CD8-positive, alpha-beta memory T cell (primary cell): ENCODE results near the gene RBM12. TPM values are rescaled to one million over a fixed set of nuclear protein-coding genes. Genes with fewer than 3 reads are reported as not detected.
"Not testable (repeated sequence)": the region's sequence is repeated elsewhere in the genome, so short reads cannot be mapped to it uniquely, and the experiment has no call there.

ENCODE experiments used
- CTCF ChIA-PET: fragments of 350-600 bp; sonication (Branson Sonifier 250); formaldehyde crosslinking; loops from one replicate; lab custom pipeline; 2021; ENCODE audit warnings: antibody characterized with exemption; lab: Charles Lee
- POLR2A ChIA-PET: fragments of 350-600 bp; sonication (Branson Sonifier 250); formaldehyde crosslinking; loops from one replicate; lab custom pipeline; 2021; ENCODE audit warnings: antibody characterized with exemption; lab: Charles Lee
- DNase-seq, 5 donors: peaks; one replicate each; pipeline versions ENCODE4 v3.0.0 to v3.0.0-alpha.2; 2020 to 2022; ENCODE audit warnings: mixed read lengths in 1 of 5
- H3K27ac ChIP-seq: one replicate; pipeline ENCODE4 v1.7.0; 2013; ENCODE audit warnings: low read depth, mild to moderate bottlenecking, low read length, moderate library complexity
- H3K27me3 ChIP-seq: 2 replicates; pipeline ENCODE4 v1.7.0; 2013; ENCODE audit warnings: low read length, mild to moderate bottlenecking; ENCODE audit not compliant: insufficient read depth, poor library complexity, severe bottlenecking
- H3K36me3 ChIP-seq: 2 replicates; pipeline ENCODE4 v1.7.0; 2013; ENCODE audit warnings: mild to moderate bottlenecking, low read length, moderate library complexity; ENCODE audit not compliant: insufficient read depth
- H3K4me1 ChIP-seq: 2 replicates; pipeline ENCODE4 v1.7.0; 2013; ENCODE audit warnings: mild to moderate bottlenecking, low read length, moderate library complexity; ENCODE audit not compliant: insufficient read depth
- H3K4me3 ChIP-seq: 2 replicates; pipeline ENCODE4 v1.7.0; 2013; ENCODE audit warnings: mild to moderate bottlenecking, low read length
- H3K9me3 ChIP-seq: 2 replicates; pipeline ENCODE4 v1.7.0; 2013; ENCODE audit warnings: mild to moderate bottlenecking, low read length
- H3K27ac Mint-ChIP-seq, 8 donors: one replicate each; pipeline ENCODE4 v1.8.0; 2020 to 2021; ENCODE audit warnings: mixed read lengths in 8 of 8, mild to moderate bottlenecking in 6 of 8, inconsistent platforms in 3 of 8, moderate library complexity in 3 of 8
- H3K27me3 Mint-ChIP-seq, 2 donors: one replicate each; pipeline ENCODE4 v1.8.0; 2020 to 2021; ENCODE audit warnings: mixed read lengths in 2 of 2, mild to moderate bottlenecking in 1 of 2, moderate library complexity in 1 of 2
- H3K36me3 Mint-ChIP-seq, 3 donors: one replicate each; pipeline ENCODE4 v1.8.0; 2020 to 2021; ENCODE audit warnings: mixed read lengths in 3 of 3, inconsistent platforms in 1 of 3, mild to moderate bottlenecking in 1 of 3
- H3K4me1 Mint-ChIP-seq, 3 donors: one replicate each; pipeline ENCODE4 v1.8.0; 2020 to 2021; ENCODE audit warnings: mixed read lengths in 3 of 3, inconsistent platforms in 1 of 3, mild to moderate bottlenecking in 1 of 3
- H3K4me3 Mint-ChIP-seq, 7 donors: one replicate each; pipeline ENCODE4 v1.8.0; 2020 to 2021; ENCODE audit warnings: mixed read lengths in 7 of 7, mild to moderate bottlenecking in 6 of 7, moderate library complexity in 4 of 7, inconsistent platforms in 2 of 7
- H3K9me3 Mint-ChIP-seq, 5 donors: one replicate each; pipeline ENCODE4 v1.8.0; 2020 to 2022; ENCODE audit warnings: mixed read lengths in 5 of 5, mild to moderate bottlenecking in 3 of 5, moderate library complexity in 2 of 5, inconsistent platforms in 1 of 5
- polyA plus RNA-seq: library from polyadenylated mRNA; unstranded; fragments of 300-500 nt; fragmentation: Illumina TruSeq; gene quantifications from one replicate; pipeline ENCODE4 v1.2.3, GENCODE V29; 2021
- total RNA-seq, 2 experiments: library from RNA; stranded (reverse); gene quantifications; one replicate each; pipeline ENCODE4 v1.2.3, GENCODE V29; 2021

The RBM12 gene
- total and polyA plus RNA-seq, 3 experiments from 2014 or later = 46.1 to 110 (median 103) TPM

DNA sequence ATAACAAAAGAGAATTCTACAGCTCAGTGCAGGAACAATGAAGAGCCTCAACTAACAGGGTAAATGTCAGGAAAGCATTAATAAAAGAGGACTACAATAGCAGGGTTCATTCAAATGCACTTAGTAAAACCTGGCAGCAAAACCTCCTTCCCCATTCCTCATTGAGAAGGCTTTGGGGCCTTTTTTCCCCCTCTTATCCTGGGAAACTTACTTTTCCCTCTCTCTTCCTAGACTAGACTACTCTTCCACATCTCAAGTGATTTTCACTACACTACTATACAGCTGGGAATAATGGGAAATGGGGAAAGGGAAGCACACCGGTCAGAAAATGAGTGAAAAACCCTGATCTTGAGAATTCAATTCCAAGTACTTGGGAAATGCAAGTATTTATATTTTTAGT is 44.6 kb upstream of the RBM12 start:
- Histone ChIP-seq H3K27ac (no peak overlapping the region), H3K9me3 (no peaks in the 10 kb centered on the region), H3K27me3 (no peaks in the 10 kb centered on the region), H3K4me1 (peaks cover 27% of the 10 kb centered on the region), H3K36me3 (peaks cover 69% of the 10 kb centered on the region), H3K4me3 (no peak overlapping the region)
- Mint-ChIP-seq H3K27me3 (peaks cover 0 to 2% of the 10 kb centered on the region in 2 donors), H3K4me1 (peaks cover 56 to 62% (median 59%) of the 10 kb centered on the region in 3 donors), H3K4me3 (peak overlapping the region in 3 of 7 donors; percentile 0 to 22 (median 9)), H3K36me3 (peaks cover 17 to 89% (median 27%) of the 10 kb centered on the region in 3 donors), H3K9me3 (no peaks in the 10 kb centered on the region), H3K27ac (peak overlapping the region in 7 of 8 donors; percentile 9 to 87 (median 21))
- DNase-seq = no peak
- CTCF ChIA-PET = interaction anchor here (1.3 to 1.5 kb wide), 2 partner anchors 45 to 90 kb away, joined by 3 to 5 read pairs; partner anchors contain the start of genes CPNE1 and RBM12
- POLR2A ChIA-PET = interaction anchor here (0.9 kb wide), 1 partner anchor 10 kb away, joined by 3 read pairs; the partner anchor contains the start of genes NFS1 and ROMO1

DNA sequence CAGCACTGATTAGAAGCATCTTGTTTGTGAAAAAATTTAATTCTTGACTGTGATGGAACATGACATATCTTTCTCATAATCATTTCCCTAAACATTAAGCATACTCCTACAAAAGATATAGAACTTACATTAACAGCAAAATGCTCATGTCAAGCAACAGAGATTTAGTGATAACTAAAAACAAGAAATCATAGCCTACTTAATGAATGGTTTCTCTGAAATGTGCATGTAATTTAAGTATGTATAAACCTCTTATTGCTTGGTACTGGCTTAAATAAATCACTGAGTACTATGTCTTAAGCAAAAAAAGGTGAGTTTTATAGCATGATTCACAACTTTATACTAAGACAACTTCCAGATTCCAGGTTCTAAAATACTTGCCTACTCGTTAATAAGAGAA is 43.8 kb upstream of the RBM12 start:
- POLR2A ChIA-PET = interaction anchor here (0.9 kb wide), 1 partner anchor 9 kb away, joined by 3 read pairs; the partner anchor contains the start of genes NFS1 and ROMO1
- Mint-ChIP-seq H3K9me3 (no peaks in the 10 kb centered on the region), H3K36me3 (peaks cover 17 to 90% (median 25%) of the 10 kb centered on the region in 3 donors), H3K4me1 (peaks cover 51 to 63% (median 57%) of the 10 kb centered on the region in 3 donors), H3K27me3 (peaks cover 0 to 2% of the 10 kb centered on the region in 2 donors), H3K27ac (peak overlapping the region in 3 of 8 donors; percentile 24 to 85 (median 54)), H3K4me3 (no peak overlapping the region)
- H3K27me3 ChIP-seq = no peaks in the 10 kb centered on the region
- peaks cover 69% of the 10 kb centered on the region for H3K36me3 ChIP-seq
- no peak overlapping the region for H3K27ac ChIP-seq
- no peak overlapping the region for H3K4me3 ChIP-seq
- H3K4me1 ChIP-seq = peaks cover 27% of the 10 kb centered on the region
- DNase-seq = no peak
- no peaks in the 10 kb centered on the region for H3K9me3 ChIP-seq
- CTCF ChIA-PET = interaction anchor here (1.4 kb wide), 1 partner anchor 8 kb away, joined by 3 read pairs; no protein-coding TSS in a partner anchor

DNA sequence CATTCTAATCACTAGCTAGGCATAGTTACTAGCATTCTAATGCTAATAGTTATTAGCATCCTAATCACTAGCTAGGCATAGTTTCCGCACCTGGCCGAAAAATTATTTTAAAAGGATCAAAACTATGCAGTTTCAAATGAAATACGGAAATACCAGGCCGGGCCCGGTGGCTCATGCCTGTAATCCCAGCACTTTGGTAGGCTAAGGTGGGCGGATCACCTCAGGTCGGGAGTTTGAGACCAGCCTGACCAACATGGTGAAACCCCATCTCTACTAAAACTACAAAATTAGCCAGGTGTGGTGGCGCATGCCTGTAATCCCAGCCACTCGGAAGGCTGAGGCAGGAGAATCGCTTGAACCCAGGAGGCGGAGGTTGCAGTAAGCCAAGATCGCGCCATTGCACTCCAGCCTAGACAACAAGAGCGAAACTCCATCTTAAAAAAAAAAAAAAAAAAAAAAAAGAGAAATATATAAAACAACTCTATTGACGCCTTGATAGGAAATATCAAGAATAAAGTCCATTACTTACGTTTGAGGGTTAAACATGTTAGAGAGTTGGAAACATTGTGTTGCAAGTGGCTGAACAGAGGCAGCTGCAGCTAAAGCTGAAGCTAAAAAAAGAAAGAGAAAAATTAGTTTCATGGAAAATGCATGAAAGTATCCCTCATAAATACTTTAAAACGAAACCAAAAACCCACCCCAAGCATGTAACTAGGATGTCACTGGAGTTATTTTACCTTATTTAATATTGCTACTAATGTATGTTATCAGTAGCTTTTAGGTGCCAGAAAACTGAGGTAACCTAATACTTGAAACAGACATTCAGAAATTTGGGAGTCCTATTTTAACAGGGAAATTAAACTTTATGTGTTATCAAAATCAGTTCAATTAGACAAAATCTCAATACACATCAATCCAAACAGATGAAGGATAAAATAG is 42.2 kb upstream of the RBM12 start:
- Mint-ChIP-seq H3K27ac (peak overlapping the region in 1 of 8 donors; percentile 21), H3K36me3 (peaks cover 15 to 92% (median 19%) of the 10 kb centered on the region in 3 donors), H3K4me1 (peaks cover 43 to 60% (median 50%) of the 10 kb centered on the region in 3 donors)
- H3K27ac ChIP-seq, H3K27me3 ChIP-seq, H3K9me3 Mint-ChIP-seq, H3K9me3 ChIP-seq, DNase-seq, H3K27me3 Mint-ChIP-seq, H3K4me3 Mint-ChIP-seq, H3K4me3 ChIP-seq: not testable (repeated sequence)
- POLR2A ChIA-PET = interaction anchor here (0.7 kb wide), 1 partner anchor 20 kb away, joined by 3 read pairs; no protein-coding TSS in a partner anchor
- peaks cover 19% of the 10 kb centered on the region for H3K4me1 ChIP-seq
- peaks cover 59% of the 10 kb centered on the region for H3K36me3 ChIP-seq
- CTCF ChIA-PET = interaction anchor here (1.4 to 1.6 kb wide), 3 partner anchors 10 to 105 kb away, joined by 3 to 5 read pairs (median 4); no protein-coding TSS in a partner anchor

DNA sequence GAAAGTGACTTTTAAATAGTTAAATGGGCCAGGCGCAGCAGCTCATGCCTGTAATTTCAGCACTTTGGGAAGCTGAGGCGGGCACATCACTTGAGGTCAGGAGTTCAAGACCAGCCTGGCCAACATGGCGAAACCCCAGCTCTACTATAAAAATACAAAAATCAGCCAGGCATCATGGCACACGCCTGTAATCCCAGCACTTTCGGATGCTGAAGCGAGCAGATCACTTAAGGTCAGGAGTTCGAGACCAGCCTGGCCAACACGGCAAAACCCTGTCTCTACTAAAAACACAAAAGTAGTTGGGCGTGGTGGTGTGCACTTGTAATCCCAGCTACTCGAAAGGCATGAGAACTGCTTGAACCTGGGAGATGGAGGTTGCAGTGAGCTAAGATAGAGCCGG is 41.2 kb upstream of the RBM12 start:
- H3K27me3 Mint-ChIP-seq, POLR2A ChIA-PET, H3K4me3 ChIP-seq, H3K9me3 ChIP-seq, H3K4me3 Mint-ChIP-seq, H3K4me1 ChIP-seq, H3K27ac ChIP-seq, H3K9me3 Mint-ChIP-seq, H3K27me3 ChIP-seq: not testable (repeated sequence)
- H3K36me3 ChIP-seq = peaks cover 50% of the 10 kb centered on the region
- CTCF ChIA-PET = interaction anchor here (1.3 to 1.6 kb wide), 2 partner anchors 36 to 87 kb away, joined by 3 to 5 read pairs; partner anchors contain the start of gene RBM39
- peaks cover 13 to 85% (median 15%) of the 10 kb centered on the region in 3 donors for H3K36me3 Mint-ChIP-seq
- H3K27ac Mint-ChIP-seq = peak overlapping the region in 1 of 8 donors; percentile 39
- peaks cover 33 to 52% (median 44%) of the 10 kb centered on the region in 3 donors for H3K4me1 Mint-ChIP-seq
- DNase-seq = peak in 1 of 5 donors; percentile 6

DNA sequence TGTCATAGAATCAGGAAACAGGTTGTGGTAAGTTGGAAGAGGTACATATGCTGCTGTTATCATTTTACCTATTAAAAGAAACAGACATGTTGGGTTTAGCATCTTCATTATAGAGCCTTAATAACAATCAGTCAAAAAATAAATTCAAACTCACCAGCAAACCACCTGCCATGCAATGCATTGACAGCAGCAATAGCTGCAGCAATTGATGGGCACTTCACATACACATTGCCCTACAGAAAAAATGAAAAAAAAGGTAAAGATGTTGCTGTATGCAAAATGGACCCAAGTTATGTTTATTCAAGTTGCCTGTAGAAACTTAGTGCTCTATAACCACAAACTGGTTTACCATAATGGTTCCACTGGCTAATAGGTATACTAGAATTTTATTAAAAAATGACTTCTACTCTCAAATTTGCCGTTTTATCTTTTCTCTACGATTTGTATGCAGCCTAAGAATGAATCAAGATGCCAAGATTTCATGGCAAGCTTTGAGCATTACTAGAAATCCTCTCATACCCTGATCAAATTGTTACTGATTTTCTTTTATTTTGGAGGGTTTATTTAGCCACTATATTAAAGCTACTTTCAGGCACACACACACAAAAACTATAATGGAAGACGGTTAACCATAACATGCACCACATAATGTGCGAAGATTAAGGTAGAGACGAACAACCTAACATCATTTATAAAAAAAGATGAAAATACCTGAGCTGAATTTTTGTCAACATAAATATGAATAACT is 40.0 kb upstream of the RBM12 start:
- ChIA-PET CTCF (interaction anchor here (0.9 to 1.4 kb wide), 4 partner anchors 35 to 241 kb away, joined by 3 read pairs; partner anchors contain the start of gene RBM39), POLR2A (interaction anchor here (1.5 kb wide), 1 partner anchor 67 kb away, joined by 3 read pairs; the partner anchor contains the start of gene PHF20)
- H3K4me3 ChIP-seq = no peak overlapping the region
- no peaks in the 10 kb centered on the region for H3K9me3 ChIP-seq
- no peaks in the 10 kb centered on the region for H3K27me3 ChIP-seq
- peaks cover 7% of the 10 kb centered on the region for H3K4me1 ChIP-seq
- H3K4me3 Mint-ChIP-seq = no peak overlapping the region
- H3K9me3 Mint-ChIP-seq = no peaks in the 10 kb centered on the region
- DNase-seq = no peak
- peaks cover 28 to 48% (median 44%) of the 10 kb centered on the region in 3 donors for H3K4me1 Mint-ChIP-seq
- H3K27ac Mint-ChIP-seq = peak overlapping the region in 5 of 8 donors; percentile 10 to 84 (median 55)
- H3K36me3 ChIP-seq = peaks cover 41% of the 10 kb centered on the region
- H3K27me3 Mint-ChIP-seq = peaks cover 0 to 2% of the 10 kb centered on the region in 2 donors
- H3K27ac ChIP-seq = no peak overlapping the region
- H3K36me3 Mint-ChIP-seq = peaks cover 13 to 79% (median 15%) of the 10 kb centered on the region in 3 donors

DNA sequence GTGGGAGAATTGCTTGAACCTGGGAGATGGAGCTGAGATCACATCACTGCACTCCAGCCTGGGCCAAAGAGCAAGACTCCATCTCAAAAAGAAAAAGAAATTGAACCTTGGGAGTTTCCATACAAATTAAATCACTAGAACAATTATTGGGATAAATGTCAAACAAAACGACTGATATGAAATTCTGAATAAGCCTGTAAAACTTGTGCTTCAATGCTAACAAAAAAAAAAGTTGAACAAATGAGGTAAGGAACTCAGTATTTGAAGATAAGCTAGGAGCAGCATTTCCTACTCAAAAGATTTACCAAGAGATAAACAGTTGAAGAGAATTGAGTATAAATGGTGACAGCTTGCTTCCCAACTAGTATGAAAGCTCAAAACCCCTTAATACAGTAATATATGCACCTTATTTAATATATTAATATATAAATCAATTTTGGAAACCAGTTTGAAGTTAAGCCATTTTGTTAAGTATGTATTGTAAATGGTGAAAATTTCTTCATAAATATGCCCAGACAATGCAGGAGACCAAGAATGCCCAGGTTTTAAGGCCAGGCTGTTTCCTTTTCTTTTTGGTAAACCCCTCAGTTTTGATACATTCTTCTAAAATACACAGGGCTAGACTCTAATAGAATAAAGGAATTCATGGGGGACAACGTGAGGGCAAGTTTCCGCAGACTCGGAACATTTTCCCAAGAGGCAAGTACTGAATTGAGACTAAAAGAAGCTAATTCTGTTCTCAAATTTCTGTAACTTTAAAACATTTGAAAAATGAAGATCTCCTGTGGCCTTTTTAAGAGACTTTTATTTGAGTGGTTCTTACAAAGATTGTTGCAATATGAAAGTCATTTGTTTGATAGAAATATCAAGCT is 38.4 kb upstream of the RBM12 start:
- H3K4me3 ChIP-seq = no peak overlapping the region
- Mint-ChIP-seq H3K4me3 (peak overlapping the region in 1 of 7 donors; percentile 57), H3K4me1 (peaks cover 27 to 45% (median 44%) of the 10 kb centered on the region in 3 donors), H3K36me3 (peaks cover 11 to 75% (median 15%) of the 10 kb centered on the region in 3 donors), H3K9me3 (peaks cover 0 to 2% (median 0%) of the 10 kb centered on the region in 5 donors), H3K27me3 (peaks cover 0 to 4% of the 10 kb centered on the region in 2 donors), H3K27ac (peak overlapping the region in 5 of 8 donors; percentile 55 to 92 (median 72))
- H3K36me3 ChIP-seq = peaks cover 33% of the 10 kb centered on the region
- peaks cover 13% of the 10 kb centered on the region for H3K4me1 ChIP-seq
- ChIA-PET CTCF (interaction anchor here (1.5 kb wide), 1 partner anchor 39 kb away, joined by 3 read pairs; the partner anchor contains the start of gene RBM39), POLR2A (interaction anchor here (1.5 kb wide), 1 partner anchor 12 kb away, joined by 4 read pairs; no protein-coding TSS in a partner anchor)
- no peaks in the 10 kb centered on the region for H3K9me3 ChIP-seq
- DNase-seq = no peak
- no peaks in the 10 kb centered on the region for H3K27me3 ChIP-seq
- H3K27ac ChIP-seq = no peak overlapping the region
